IMR-90 (cell line): Measurements from ENCODE around the gene MSI2. TPM values are rescaled to one million over a fixed set of nuclear protein-coding genes. Genes with fewer than 3 reads are reported as not detected.

ENCODE experiments used
- ATAC-seq: fragments of 200-7000 bp; cut with Tn5 transposase; 2 replicates; pipeline ENCODE4 v1.9.1; 2020; ENCODE audit warnings: low read depth, mild to moderate bottlenecking, moderate library complexity
- BruUV-seq: library from RNA; stranded (reverse); fragments of 400-500 nt; replicated peaks from 2 replicates; lab custom pipeline; 2021; lab: Mats Ljungman, UMichigan
- CTCF ChIA-PET: fragments of 300-600 bp; formaldehyde crosslinking; extraction: SDS; loops from one replicate; lab custom pipeline; 2021; ENCODE audit warnings: antibody characterized with exemption; lab: Yijun Ruan, JAX
- POLR2A ChIA-PET: fragments of 300-600 bp; sonication (Branson Sonifier 250); formaldehyde crosslinking; loops from one replicate; lab custom pipeline; 2022; ENCODE audit warnings: antibody characterized with exemption; ENCODE audit not compliant: unreplicated experiment; lab: Charles Lee
- DNase-seq: peaks from one replicate; pipeline ENCODE4 v3.0.0; 2013
- H2AFZ ChIP-seq: replicated peaks from 2 replicates; pipeline ENCODE3; 2013; ENCODE audit warnings: low read length, mild to moderate bottlenecking; ENCODE audit not compliant: poor library complexity
- H2AK5ac ChIP-seq: 2 replicates; pipeline ENCODE4 v1.6.1; 2013; ENCODE audit warnings: low read depth, low read length, inconsistent platforms
- H2AK9ac ChIP-seq: replicated peaks from 2 replicates; pipeline ENCODE3; 2013; ENCODE audit warnings: mild to moderate bottlenecking, low read depth, low read length, moderate library complexity; ENCODE audit not compliant: poor library complexity
- H2BK120ac ChIP-seq: 2 replicates; pipeline ENCODE4 v1.6.1; 2013; ENCODE audit warnings: low read depth, low read length, inconsistent platforms
- H2BK15ac ChIP-seq: 3 replicates; pipeline ENCODE4 v1.6.1; 2013; ENCODE audit warnings: low read depth, low read length, inconsistent platforms
- H2BK20ac ChIP-seq: 2 replicates; pipeline ENCODE4 v1.6.1; 2013; ENCODE audit warnings: low read depth, mild to moderate bottlenecking, inconsistent platforms, low read length, moderate library complexity
- H2BK5ac ChIP-seq: 2 replicates; pipeline ENCODE4 v1.6.1; 2013; ENCODE audit warnings: mild to moderate bottlenecking, low read depth, low read length, inconsistent platforms; ENCODE audit not compliant: poor library complexity, severe bottlenecking
- H3K14ac ChIP-seq: replicated peaks from 2 replicates; pipeline ENCODE4 v1.6.1; 2013; ENCODE audit warnings: low read depth, low read length, inconsistent platforms
- H3K18ac ChIP-seq: 2 replicates; pipeline ENCODE4 v1.6.1; 2013; ENCODE audit warnings: low read depth, low read length, control low read depth
- H3K23ac ChIP-seq: 2 replicates; pipeline ENCODE4 v1.6.1; 2013; ENCODE audit warnings: low read depth, low read length, inconsistent platforms
- H3K27ac ChIP-seq: 2 replicates; pipeline ENCODE4 v1.5.1; 2013; ENCODE audit warnings: mild to moderate bottlenecking, control low read depth, low read length; ENCODE audit not compliant: insufficient read depth
- H3K27me3 ChIP-seq: 2 replicates; pipeline ENCODE4 v1.6.1; 2013; ENCODE audit warnings: low read length; ENCODE audit not compliant: control insufficient read depth, insufficient read depth
- H3K36me3 ChIP-seq: 2 replicates; pipeline ENCODE4 v1.6.1; 2013; ENCODE audit warnings: low read length, mixed read lengths; ENCODE audit not compliant: control insufficient read depth, insufficient read depth
- H3K4ac ChIP-seq: 2 replicates; pipeline ENCODE4 v1.6.1; 2013; ENCODE audit warnings: low read depth, low read length, inconsistent platforms
- H3K4me1 ChIP-seq: 2 replicates; pipeline ENCODE4 v1.6.1; 2013; ENCODE audit warnings: low read length, mixed read lengths; ENCODE audit not compliant: control insufficient read depth, insufficient read depth
- H3K4me2 ChIP-seq: 2 replicates; pipeline ENCODE4 v1.6.1; 2013; ENCODE audit warnings: low read depth, mild to moderate bottlenecking, control low read depth, low read length, moderate library complexity
- H3K4me3 ChIP-seq: 2 replicates; pipeline ENCODE4 v1.5.1; 2013; ENCODE audit warnings: low read depth, mild to moderate bottlenecking, control low read depth, low read length, moderate library complexity; ENCODE audit not compliant: insufficient read depth
- H3K56ac ChIP-seq: 2 replicates; pipeline ENCODE4 v1.6.1; 2013; ENCODE audit warnings: low read length, inconsistent platforms; ENCODE audit not compliant: insufficient read depth; ENCODE audit errors: extremely low read depth
- H3K79me1 ChIP-seq, 2 experiments: 2 replicates each; pipeline ENCODE4 v1.6.1; 2013; ENCODE audit warnings: low read length in 2 of 2, inconsistent platforms in 1 of 2, low read depth in 1 of 2
- H3K9ac ChIP-seq: 2 replicates; pipeline ENCODE4 v1.6.1; 2013; ENCODE audit warnings: low read depth, low read length, control low read depth
- H3K9me1 ChIP-seq: 2 replicates; pipeline ENCODE4 v1.6.1; 2013; ENCODE audit warnings: low read length, inconsistent platforms; ENCODE audit not compliant: insufficient read depth
- H3K9me3 ChIP-seq: 2 replicates; pipeline ENCODE4 v1.6.1; 2013; ENCODE audit warnings: low read length; ENCODE audit not compliant: control insufficient read depth, insufficient read depth
- H4K20me1 ChIP-seq: 2 replicates; pipeline ENCODE4 v1.6.1; 2013; ENCODE audit warnings: low read length, inconsistent platforms; ENCODE audit not compliant: insufficient read depth
- H4K5ac ChIP-seq: 2 replicates; pipeline ENCODE4 v1.6.1; 2013; ENCODE audit warnings: mild to moderate bottlenecking, low read depth, low read length, control low read depth
- H4K8ac ChIP-seq, 2 experiments: 2 replicates each; pipeline ENCODE4 v1.6.1; 2013; ENCODE audit warnings: low read depth in 2 of 2, low read length in 2 of 2, control low read depth in 1 of 2, inconsistent platforms in 1 of 2
- H4K91ac ChIP-seq: 2 replicates; pipeline ENCODE4 v1.6.1; 2013; ENCODE audit warnings: low read depth, low read length, inconsistent platforms; ENCODE audit not compliant: insufficient read depth
- BHLHE40 ChIP-seq: fragments of 150-350 bp; IDR thresholded peaks from 2 replicates; pipeline ENCODE4 v1.6.1; 2016; ENCODE audit warnings: mild to moderate bottlenecking, low read depth, low read length
- CEBPB ChIP-seq: IDR thresholded peaks from 2 replicates; pipeline ENCODE4 v1.6.1; 2012; ENCODE audit warnings: low read depth, low read length, improper control_type of control experiment
- CHD1 ChIP-seq: IDR thresholded peaks from 2 replicates; pipeline ENCODE4 v1.6.1; 2012; ENCODE audit warnings: low read depth, low read length, improper control_type of control experiment
- CTCF ChIP-seq: conservative IDR thresholded peaks from 2 replicates; pipeline ENCODE4 v1.5.1; 2012; ENCODE audit warnings: mild to moderate bottlenecking, low read depth, low read length, improper control_type of control experiment
- MAFK ChIP-seq: IDR thresholded peaks from 2 replicates; pipeline ENCODE4 v1.6.1; 2012; ENCODE audit warnings: low read depth, low read length, improper control_type of control experiment
- RCOR1 ChIP-seq: IDR thresholded peaks from 2 replicates; pipeline ENCODE4 v1.6.1; 2012; ENCODE audit warnings: mild to moderate bottlenecking, low read length, improper control_type of control experiment; ENCODE audit not compliant: insufficient replicate concordance
- RFX5 ChIP-seq: IDR thresholded peaks from 2 replicates; pipeline ENCODE4 v1.8.0; 2012; ENCODE audit warnings: low read depth, mild to moderate bottlenecking, low read length, moderate library complexity
- SMC3 ChIP-seq: fragments of 150-350 bp; IDR thresholded peaks from 2 replicates; pipeline ENCODE4 v1.6.1; 2016; ENCODE audit warnings: low read depth, mild to moderate bottlenecking, antibody characterized with exemption, low read length, moderate library complexity
- WGBS, 2 experiments: methylation state at CpG; one replicate each; pipeline versions ENCODE4 v1.1.5 to v1.1.7; 2013; ENCODE audit warnings: missing lambda C conversion rate in 2 of 2; ENCODE audit not compliant: insufficient read length in 1 of 2; ENCODE audit errors: extremely low coverage in 2 of 2; 5-methylcytosine and 5-hydroxymethylcytosine counted together
- dilution Hi-C: fragments of 300-500 bp; cut with HindIII; formaldehyde crosslinking; loops from one replicate; pipeline ENCODE4 v1.14.3; 2018; ENCODE audit warnings: low sequenced_read_pairs; ENCODE audit not compliant: unreplicated experiment
- in situ Hi-C: fragments of 300-500 bp; cut with MboI; formaldehyde crosslinking; loops from 3 replicates; pipeline ENCODE4 v1.14.3; 2019; ENCODE audit warnings: low sequenced_read_pairs, inconsistent platforms, mixed read lengths
- intact Hi-C: fragments of 100-400 bp; cut with micrococcal nuclease; formaldehyde crosslinking; loops from 2 replicates; pipeline ENCODE4 v1.10.0; 2022
- polyA plus RNA-seq, 3 experiments: library from polyadenylated mRNA; depleted of rRNA; stranded (reverse); fragments of >200 nt; gene quantifications; 2 replicates each; pipeline ENCODE4 v1.2.3, GENCODE V29; 2012; ENCODE audit warnings: low replicate concordance in 1 of 3
- total RNA-seq: library from RNA; depleted of rRNA; stranded (reverse); fragments of >200 nt; gene quantifications from 2 replicates; pipeline ENCODE4 v1.2.3, GENCODE V29; 2012
- TF ChIP-seq, protein P1 (sequence below): fragments of 150-350 bp; IDR thresholded peaks from 2 replicates; pipeline ENCODE4 v1.6.1; 2017; ENCODE audit warnings: mild to moderate bottlenecking, antibody characterized with exemption, low read length, low read depth

MSI2 gene
- total and polyA plus RNA-seq, 2 of the 4 experiments (the other 2 are of a cell fraction), result 13.0 to 16.0 TPM

DNA sequence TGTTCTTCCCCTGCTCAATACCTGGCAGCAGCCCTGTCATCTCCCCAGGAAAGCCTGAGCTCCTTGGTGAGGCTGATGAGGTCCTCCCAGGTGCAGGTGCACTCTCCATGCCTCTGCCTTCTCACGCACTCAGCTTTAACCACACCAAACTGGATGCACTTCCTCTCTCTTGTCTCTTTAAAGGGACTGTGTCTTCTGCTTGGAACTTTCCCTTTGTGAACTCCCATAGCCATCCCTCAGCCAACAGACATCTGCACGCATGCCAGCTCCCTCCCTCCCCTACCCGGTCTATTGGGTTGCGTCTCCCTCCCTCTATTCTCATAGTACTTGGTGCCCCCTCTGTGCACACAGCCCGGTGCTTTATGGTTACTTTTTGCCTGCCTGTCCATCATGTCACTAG lies 231.2 kb downstream of the MSI2 start:
- H3K9me1 ChIP-seq, result peaks cover 15% of the 10 kb centered on the region
- no peaks in the 10 kb centered on the region; the same call in 1 of the 2 replicates for H4K20me1 ChIP-seq
- H3K56ac ChIP-seq, result no peak overlapping the region
- DNase-seq (no peak), ATAC-seq (no peak)
- H3K27ac ChIP-seq, result no peak overlapping the region
- no peak overlapping the region for H2AFZ ChIP-seq
- in situ Hi-C loops (no loop called here), intact Hi-C loops (no loop called here), dilution Hi-C loops (no loop called here)
- no peak overlapping the region for H2BK120ac ChIP-seq
- H3K4me1 ChIP-seq, result peaks cover 28% of the 10 kb centered on the region
- no peaks in the 10 kb centered on the region for H3K36me3 ChIP-seq
- H4K91ac ChIP-seq, result no peak overlapping the region
- no peak overlapping the region for H2BK15ac ChIP-seq
- no peak overlapping the region for H2BK5ac ChIP-seq
- ChIA-PET CTCF (interaction anchor here (1.0 kb wide), 1 partner anchor 115 kb away, joined by 3 read pairs; no protein-coding TSS in a partner anchor), POLR2A (no interaction called here)
- H4K5ac ChIP-seq, result no peak overlapping the region
- H2BK20ac ChIP-seq, result no peak overlapping the region
- H2AK5ac ChIP-seq, result peak overlapping the region; percentile 14; the same call in 1 of the 2 replicates
- no peak overlapping the region for H3K14ac ChIP-seq
- no peak overlapping the region for H3K4me2 ChIP-seq
- no peaks in the 10 kb centered on the region for H3K9me3 ChIP-seq
- H3K4me3 ChIP-seq, result no peak overlapping the region
- no peak overlapping the region for H3K23ac ChIP-seq
- no peak overlapping the region for H3K18ac ChIP-seq
- WGBS, 2 experiments, result 83% methylated on average over 4 of the region's 5 CpGs; no CpG with 5 or more reads in 1 of the 2 experiments
- BruUV-seq, result no TSS peak
- H2AK9ac ChIP-seq, result no peak overlapping the region
- TF ChIP-seq, protein P1, sequence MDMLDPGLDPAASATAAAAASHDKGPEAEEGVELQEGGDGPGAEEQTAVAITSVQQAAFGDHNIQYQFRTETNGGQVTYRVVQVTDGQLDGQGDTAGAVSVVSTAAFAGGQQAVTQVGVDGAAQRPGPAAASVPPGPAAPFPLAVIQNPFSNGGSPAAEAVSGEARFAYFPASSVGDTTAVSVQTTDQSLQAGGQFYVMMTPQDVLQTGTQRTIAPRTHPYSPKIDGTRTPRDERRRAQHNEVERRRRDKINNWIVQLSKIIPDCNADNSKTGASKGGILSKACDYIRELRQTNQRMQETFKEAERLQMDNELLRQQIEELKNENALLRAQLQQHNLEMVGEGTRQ, result no peak
- TF ChIP-seq RCOR1, result no peak
- TF ChIP-seq SMC3, result no peak
- TF ChIP-seq CTCF, result no peak
- no peak for TF ChIP-seq CHD1
- TF ChIP-seq RFX5, result no peak
- TF ChIP-seq BHLHE40, result no peak
- no peak for TF ChIP-seq MAFK
- no peak for TF ChIP-seq CEBPB
- H3K9ac ChIP-seq, result no peak overlapping the region
- H3K79me1 ChIP-seq, result peaks cover 4 to 24% of the 10 kb centered on the region in 2 experiments; a peak in 3 of 4 replicates
- no peak overlapping the region for H4K8ac ChIP-seq
- no peaks in the 10 kb centered on the region; the same call in 1 of the 2 replicates for H3K27me3 ChIP-seq
- H3K4ac ChIP-seq, result no peak overlapping the region
